Measurements from ENCODE around the gene SPAG16. TPM values are rescaled to one million over a fixed set of nuclear protein-coding genes. Genes with fewer than 3 reads are reported as not detected.

Gene SPAG16
- total RNA-seq, 2 donors from 2014 or later = 27.1 to 29.2 TPM

GRCh38 chr2:214128040-214128439 lies 843.8 kb downstream of the SPAG16 start:
- Histone ChIP-seq H3K9me3 (no peaks in the 10 kb centered on the region), H3K4me3 (no peak overlapping the region), H3K4me1 (replicated peaks) (no peaks in the 10 kb centered on the region), H3K36me3 (no peaks in the 10 kb centered on the region), H3K27me3 (replicated peaks; ENCODE audit: insufficient read depth) (no peaks in the 10 kb centered on the region), H3K27ac (no peak overlapping the region)
- 87% methylated on average over 1 of the region's 1 CpG for WGBS
- no peak for TF ChIP-seq POLR2A (IDR thresholded peaks at IDR 0.05)
- no peak for TF ChIP-seq CTCF (IDR thresholded peaks at IDR 0.05)
- TF ChIP-seq POLR2AphosphoS5 (IDR thresholded peaks at IDR 0.05) = no peak
- intact Hi-C loops (cut with DNase I) = no loop called here
- no peak for DNase-seq (ENCODE audit: low spot score)

- no peaks in the 10 kb centered on the region for H3K36me3 ChIP-seq
- no peaks in the 10 kb centered on the region for H3K9me3 ChIP-seq
- no peak overlapping the region for H3K27ac ChIP-seq
- no peaks in the 10 kb centered on the region for H3K27me3 ChIP-seq (replicated peaks; ENCODE audit: insufficient read depth)
- intact Hi-C loops (cut with DNase I) = no loop called here
- DNase-seq (ENCODE audit: low spot score) = no peak
- no peak overlapping the region for H3K4me3 ChIP-seq
- TF ChIP-seq POLR2A (IDR thresholded peaks at IDR 0.05) (no peak), POLR2AphosphoS5 (IDR thresholded peaks at IDR 0.05) (no peak), CTCF (IDR thresholded peaks at IDR 0.05) (no peak)
- WGBS = 14% methylated on average over 2 of the region's 2 CpGs
- no peaks in the 10 kb centered on the region for H3K4me1 ChIP-seq (replicated peaks)
Observed at GRCh38 chr2:214130114-214130513, 845.9 kb downstream of the SPAG16 start.

- no peak for DNase-seq (ENCODE audit: low spot score)
- Histone ChIP-seq H3K27ac (no peak overlapping the region), H3K4me1 (replicated peaks) (no peaks in the 10 kb centered on the region), H3K4me3 (no peak overlapping the region), H3K27me3 (replicated peaks; ENCODE audit: insufficient read depth) (no peaks in the 10 kb centered on the region), H3K9me3 (no peaks in the 10 kb centered on the region), H3K36me3 (no peaks in the 10 kb centered on the region)
- no peak for TF ChIP-seq POLR2A (IDR thresholded peaks at IDR 0.05)
- TF ChIP-seq POLR2AphosphoS5 (IDR thresholded peaks at IDR 0.05) = no peak
- no peak for TF ChIP-seq CTCF (IDR thresholded peaks at IDR 0.05)
- 100% methylated on average over 1 of the region's 1 CpG for WGBS
- intact Hi-C loops (cut with DNase I) = no loop called here
Observed at GRCh38 chr2:214135966-214136365, 851.7 kb downstream of the SPAG16 start.

- no peak for DNase-seq (ENCODE audit: low spot score)
- Histone ChIP-seq H3K36me3 (no peaks in the 10 kb centered on the region), H3K27ac (no peak overlapping the region), H3K9me3 (no peaks in the 10 kb centered on the region), H3K4me3 (no peak overlapping the region), H3K4me1 (replicated peaks) (no peaks in the 10 kb centered on the region), H3K27me3 (replicated peaks; ENCODE audit: insufficient read depth) (no peaks in the 10 kb centered on the region)
- intact Hi-C loops (cut with DNase I) = no loop called here
- TF ChIP-seq CTCF (IDR thresholded peaks at IDR 0.05) (no peak), POLR2A (IDR thresholded peaks at IDR 0.05) (no peak), POLR2AphosphoS5 (IDR thresholded peaks at IDR 0.05) (no peak)
Observed at GRCh38 chr2:214138779-214139178, 854.5 kb downstream of the SPAG16 start.

GRCh38 chr2:214139630-214140284 lies 855.5 kb downstream of the SPAG16 start:
- no peak overlapping the region for H3K4me3 ChIP-seq
- no peaks in the 10 kb centered on the region for H3K9me3 ChIP-seq
- no peaks in the 10 kb centered on the region for H3K27me3 ChIP-seq (replicated peaks; ENCODE audit: insufficient read depth)
- no peak for TF ChIP-seq POLR2A (IDR thresholded peaks at IDR 0.05)
- no peaks in the 10 kb centered on the region for H3K36me3 ChIP-seq
- DNase-seq (ENCODE audit: low spot score) = no peak
- WGBS = 49% methylated on average over 3 of the region's 3 CpGs
- no peaks in the 10 kb centered on the region for H3K4me1 ChIP-seq (replicated peaks)
- intact Hi-C loops (cut with DNase I) = no loop called here
- H3K27ac ChIP-seq = no peak overlapping the region

All from prostate gland (tissue), 2 donors.